Fibroblast of lung (primary cell): ENCODE measurements around the gene RPS6KA2.

Source experiments
- CTCF ChIP-seq, 2 donors: IDR thresholded peaks in 1 of 2; conservative IDR thresholded peaks in 1 of 2; 1 replicate in 1 of 2; 2 replicates in 1 of 2; pipeline ENCODE4 v1.5.1; 2011 to 2012; ENCODE audit warnings: low read length in 2 of 2, control low read depth in 1 of 2, inconsistent platforms in 1 of 2, low read depth in 1 of 2, mild to moderate bottlenecking in 1 of 2
- EZH2 ChIP-seq: IDR thresholded peaks from 2 replicates; pipeline ENCODE4 v1.5.1; 2012; ENCODE audit warnings: low read length, control low read depth, mild to moderate bottlenecking; ENCODE audit errors: missing control alignments

DNA sequence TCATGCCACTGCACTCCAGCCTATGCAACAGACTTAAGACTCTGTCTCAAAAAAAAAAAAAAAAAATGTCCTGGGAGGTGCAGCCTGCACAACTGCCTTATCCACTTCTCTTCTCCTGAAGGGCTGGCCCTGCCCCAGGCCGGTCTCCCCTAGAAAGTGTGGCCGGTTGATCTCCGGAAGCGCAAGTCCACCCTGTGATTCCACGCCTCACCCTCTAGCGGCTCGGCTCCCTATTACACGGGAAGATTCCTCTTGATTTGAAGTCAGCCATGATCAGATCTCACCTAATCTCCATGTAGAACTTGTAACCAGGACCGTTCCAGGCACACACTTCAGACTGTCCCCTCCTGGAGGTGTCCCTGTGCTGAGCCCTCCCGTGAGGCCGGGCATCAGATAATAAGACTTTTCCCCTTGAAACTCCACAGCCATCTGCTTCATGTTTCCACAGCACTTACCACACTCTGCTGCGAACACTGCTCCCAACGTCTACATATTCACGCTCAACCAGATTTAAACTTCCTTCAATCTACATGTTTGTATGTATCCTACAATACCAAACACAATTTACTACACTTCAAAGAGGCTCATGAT is 49.3 kb upstream of the RPS6KA2 start:
- TF ChIP-seq CTCF (conservative IDR thresholded peaks at IDR 0.05 in 1 of 2, IDR thresholded peaks at IDR 0.05 in 1 of 2; ENCODE audit: low read depth in 1 of 2, low read length in 2 of 2) = no peak
- TF ChIP-seq EZH2 = no peak
